Forelimb muscle (tissue), 1 donor: ENCODE measurements around the gene CLDN25. TPM values are rescaled to one million over a fixed set of nuclear protein-coding genes. Genes with fewer than 3 reads are reported as not detected.
"Not testable (repeated sequence)": the region's sequence is repeated elsewhere in the genome, so short reads cannot be mapped to it uniquely, and the experiment has no call there.

Experiments used
- DNase-seq: peaks from one replicate; pipeline ENCODE4 v3.0.0-alpha.2; 2013; ENCODE audit warnings: low read depth
- polyA plus RNA-seq: library from polyadenylated mRNA; unstranded; fragments of 120-200 nt; gene quantifications from one replicate; pipeline ENCODE4 v1.2.1, GENCODE V29; 2013; ENCODE audit not compliant: insufficient read length

CLDN25 gene
- 0.43 TPM for polyA plus RNA-seq

- DNase-seq, result no peak
Observed at GRCh38 chr11:113779496-113779895, at the start of gene CLDN25. CLDN25 (plus strand) TSS chr11:113779796; CDS start chr11:113779796, 0 bp downstream.

GRCh38 chr11:113730887-113731726 lies 48.5 kb upstream of the CLDN25 start:
- DNase-seq, result peak; percentile 40

- no peak for DNase-seq
Observed at GRCh38 chr11:113732092-113732491, 47.5 kb upstream of the CLDN25 start.

GRCh38 chr11:113736323-113736722 lies 43.3 kb upstream of the CLDN25 start:
- no peak for DNase-seq

GRCh38 chr11:113752932-113753331 lies 26.7 kb upstream of the CLDN25 start:
- DNase-seq, result no peak

- DNase-seq, result no peak
Observed at GRCh38 chr11:113760241-113760640, 19.4 kb upstream of the CLDN25 start.

- DNase-seq, result not testable (repeated sequence)
Observed at GRCh38 chr11:113763040-113763439, 16.6 kb upstream of the CLDN25 start.

- no peak for DNase-seq
Observed at GRCh38 chr11:113764527-113765219, 14.9 kb upstream of the CLDN25 start.

- DNase-seq, result no peak
Observed at GRCh38 chr11:113771964-113772363, 7.6 kb upstream of the CLDN25 start.

GRCh38 chr11:113773092-113773415 lies 6.5 kb upstream of the CLDN25 start:
- peak; percentile 2 for DNase-seq

GRCh38 chr11:113773416-113774173 lies 6.0 kb upstream of the CLDN25 start, which contains the start of gene ZW10:
ZW10 (minus strand) TSS chr11:113773692; CDS start chr11:113773666, 26 bp downstream.
- peak; percentile 95 for DNase-seq

GRCh38 chr11:113774174-113774503 lies 5.5 kb upstream of the CLDN25 start:
- no peak for DNase-seq

- no peak for DNase-seq
Observed at GRCh38 chr11:113778111-113778910, 1.3 kb upstream of the CLDN25 start.

GRCh38 chr11:113781682-113782081 lies 2.1 kb downstream of the CLDN25 start:
- no peak for DNase-seq

- no peak for DNase-seq
Observed at GRCh38 chr11:113782134-113782533, 2.5 kb downstream of the CLDN25 start.

GRCh38 chr11:113789016-113789415 lies 9.4 kb downstream of the CLDN25 start:
- not testable (repeated sequence) for DNase-seq

GRCh38 chr11:113789675-113790320 lies 10.2 kb downstream of the CLDN25 start:
- DNase-seq, result no peak

- DNase-seq, result peak; percentile 8
Observed at GRCh38 chr11:113796663-113797259, 17.2 kb downstream of the CLDN25 start.

GRCh38 chr11:113802621-113803020 lies 23.0 kb downstream of the CLDN25 start:
- DNase-seq, result no peak

GRCh38 chr11:113805640-113806039 lies 26.0 kb downstream of the CLDN25 start:
- no peak for DNase-seq

- DNase-seq, result no peak
Observed at GRCh38 chr11:113806406-113806805, 26.8 kb downstream of the CLDN25 start.
